Stimulated activated CD4-positive, alpha-beta T cell treated with anti-CD3 and anti-CD28 coated beads, Interleukin-2, amount 100 ng/mL, for 4 hours (primary cell): ENCODE data around the gene SPTLC3.

Source experiments
- DNase-seq: peaks from one replicate; pipeline ENCODE4 v3.0.0-alpha.2; 2020; ENCODE audit warnings: low read depth

SPTLC3 gene

DNA sequence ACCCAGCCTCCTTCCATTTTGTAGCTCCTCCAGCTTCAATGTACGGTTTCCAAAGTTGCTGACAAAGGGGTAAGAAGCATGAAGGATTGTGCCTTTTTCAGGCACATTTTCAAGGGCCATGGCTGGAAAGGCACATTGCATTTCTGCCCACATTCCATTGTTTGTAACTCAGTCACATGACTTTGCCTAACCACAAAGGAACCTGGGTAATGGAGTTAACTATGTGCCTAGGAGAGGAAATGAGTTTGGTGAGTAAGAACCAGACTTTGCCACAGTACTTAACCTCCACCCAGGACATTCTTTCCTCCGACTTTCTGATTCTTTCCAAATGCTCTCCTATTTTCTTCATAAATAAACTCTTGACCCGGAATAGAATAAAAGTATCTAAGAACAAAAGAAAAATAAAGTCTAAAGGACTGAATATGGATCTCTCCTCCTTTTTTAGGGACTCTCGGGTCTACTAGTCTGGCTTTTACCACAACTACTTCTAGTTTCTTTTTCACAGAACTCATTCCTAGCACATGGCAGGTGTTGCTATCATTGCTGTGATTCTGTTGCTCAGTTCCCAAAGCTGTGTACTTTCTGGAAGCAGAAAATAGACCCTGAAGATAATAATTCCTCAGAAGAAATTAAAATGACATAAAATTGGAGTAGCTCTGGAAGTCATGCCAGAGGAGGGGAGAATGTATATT lies 130.8 kb downstream of the SPTLC3 start:
- no peak for DNase-seq

DNA sequence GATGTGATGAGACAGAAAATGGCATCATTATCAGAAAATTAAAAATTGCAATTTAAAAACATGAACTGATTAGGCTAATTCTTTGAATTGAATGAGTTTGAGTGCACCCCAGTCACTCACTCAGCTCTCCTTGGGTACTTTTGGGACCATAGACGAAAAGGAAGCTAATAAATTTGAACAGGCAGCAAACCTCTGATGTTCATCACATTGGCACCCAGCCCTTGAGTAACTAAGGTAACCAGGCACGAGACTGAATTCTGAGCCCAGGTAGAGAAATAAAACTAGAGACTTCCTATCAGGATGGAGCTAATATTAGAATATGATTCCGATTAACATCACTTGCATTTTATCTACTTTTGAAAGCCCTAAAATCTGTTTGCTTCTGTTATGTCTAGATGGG lies 131.4 kb downstream of the SPTLC3 start:
- DNase-seq = no peak

DNA sequence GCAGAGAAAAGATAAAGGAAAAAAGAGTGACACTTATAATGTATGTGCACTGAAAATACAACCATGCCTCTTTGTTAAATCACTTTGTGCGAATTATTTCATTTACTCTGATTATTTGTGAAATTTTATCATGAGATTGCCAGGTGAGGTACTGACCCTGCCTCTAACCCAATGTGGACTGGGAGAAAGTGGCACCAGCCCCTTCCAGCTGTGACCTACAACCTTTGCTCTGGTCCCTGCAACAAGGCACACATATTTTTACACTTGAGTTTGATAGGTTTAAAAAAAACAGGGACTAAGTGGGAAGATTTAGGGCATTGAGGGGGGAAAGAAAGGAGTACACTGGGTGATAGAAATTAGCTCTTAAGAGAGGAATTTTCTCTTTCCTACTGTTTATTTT lies 132.0 kb downstream of the SPTLC3 start:
- no peak for DNase-seq

DNA sequence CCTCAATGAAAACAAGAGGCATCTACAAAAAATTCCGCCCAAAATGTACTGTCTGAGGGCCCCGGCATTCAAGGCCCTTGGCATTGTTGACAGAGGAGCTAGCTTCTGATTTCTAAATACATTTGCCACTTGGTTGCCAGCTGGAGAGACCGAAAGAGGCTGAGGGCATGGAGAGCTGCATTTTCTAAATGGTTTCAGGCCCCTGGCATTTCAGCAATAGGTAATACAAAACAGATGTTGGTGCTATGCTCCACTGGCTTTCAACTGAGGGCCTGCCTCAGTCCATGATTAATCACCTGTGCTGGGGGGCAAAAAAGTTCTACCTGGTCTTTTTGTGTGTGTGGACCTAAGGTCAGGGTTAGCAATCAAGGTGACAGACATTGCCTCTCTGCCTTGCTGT lies 132.8 kb downstream of the SPTLC3 start:
- DNase-seq = no peak

DNA sequence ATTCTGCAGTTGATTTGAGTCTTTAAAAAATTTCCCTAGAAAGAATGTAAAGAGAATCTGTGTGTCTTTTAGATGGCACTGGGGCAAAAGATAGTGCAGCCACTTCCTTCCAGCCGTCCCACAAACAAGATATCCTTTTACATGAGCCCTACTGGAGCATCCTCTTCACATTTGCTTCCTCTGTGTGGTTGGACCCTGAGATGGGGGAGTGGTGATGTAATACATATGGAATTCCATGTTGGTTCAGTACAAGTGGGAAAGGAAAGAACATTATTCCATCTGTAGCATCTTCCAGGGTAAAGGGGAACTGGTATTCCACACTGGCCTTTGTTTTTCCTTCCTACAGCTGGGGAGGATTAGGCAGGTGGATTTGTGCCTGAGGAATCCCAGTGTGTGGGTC lies 133.4 kb downstream of the SPTLC3 start:
- DNase-seq = no peak

DNA sequence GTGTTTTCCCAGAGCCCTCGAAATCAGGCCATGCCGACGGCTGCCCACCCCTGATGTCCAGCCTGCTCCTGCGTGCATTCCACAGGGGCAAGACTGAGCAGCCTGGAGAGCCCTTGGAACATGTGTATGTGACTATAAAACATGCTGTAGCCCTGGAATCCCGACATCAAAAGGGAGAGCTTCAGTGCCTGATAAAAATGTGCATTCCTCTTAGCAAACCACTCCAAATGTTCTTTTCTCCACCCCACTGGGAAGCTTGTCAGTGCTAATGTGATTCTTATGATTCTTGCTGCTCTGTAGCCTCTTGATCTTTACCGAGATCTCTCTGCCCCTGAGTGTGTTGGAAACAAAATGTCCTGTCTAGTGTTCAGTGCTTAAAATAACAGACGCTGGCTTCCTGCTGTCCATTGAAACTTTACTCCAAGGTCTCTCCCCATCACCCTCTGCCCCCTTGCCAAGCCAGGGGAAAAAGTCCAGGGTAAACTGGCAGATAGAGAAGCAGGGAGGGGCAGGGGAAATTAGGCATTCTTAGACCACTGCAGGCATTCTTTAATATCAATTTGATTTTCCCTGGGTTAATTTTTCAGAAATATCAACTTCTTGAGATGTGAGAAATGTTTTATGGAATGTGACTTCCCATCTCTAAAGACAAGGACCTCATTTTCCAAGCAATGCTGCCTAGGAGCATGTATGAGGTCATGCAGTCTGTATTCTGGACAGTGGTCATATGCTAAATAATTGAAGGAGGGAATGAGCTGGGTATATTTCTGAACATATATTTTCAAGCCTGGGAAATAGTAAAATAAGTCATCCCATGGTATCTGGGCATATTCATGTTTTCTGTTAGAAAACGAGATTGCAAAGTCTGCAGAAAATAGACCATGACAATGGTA lies 138.5 kb downstream of the SPTLC3 start:
- no peak for DNase-seq

DNA sequence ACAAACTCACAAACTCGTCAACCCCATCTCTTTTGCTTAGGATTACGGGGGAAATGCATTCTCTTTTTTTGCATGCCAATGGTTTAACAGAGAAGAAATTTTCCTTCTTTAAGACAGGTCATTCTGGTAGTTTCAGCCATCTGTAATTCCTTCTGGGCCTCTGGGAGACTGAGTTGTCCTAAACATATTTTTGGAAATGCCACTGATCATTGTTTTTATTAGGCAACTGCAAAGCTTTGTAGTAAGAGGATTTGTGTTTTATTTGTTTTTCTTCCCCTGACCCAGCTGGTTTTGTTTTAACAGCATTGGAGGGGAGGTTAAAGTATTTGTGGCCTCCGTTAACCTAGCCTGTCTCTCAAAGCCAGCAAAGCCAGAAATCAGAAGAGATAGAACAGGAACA lies 139.2 kb downstream of the SPTLC3 start:
- DNase-seq = no peak

DNA sequence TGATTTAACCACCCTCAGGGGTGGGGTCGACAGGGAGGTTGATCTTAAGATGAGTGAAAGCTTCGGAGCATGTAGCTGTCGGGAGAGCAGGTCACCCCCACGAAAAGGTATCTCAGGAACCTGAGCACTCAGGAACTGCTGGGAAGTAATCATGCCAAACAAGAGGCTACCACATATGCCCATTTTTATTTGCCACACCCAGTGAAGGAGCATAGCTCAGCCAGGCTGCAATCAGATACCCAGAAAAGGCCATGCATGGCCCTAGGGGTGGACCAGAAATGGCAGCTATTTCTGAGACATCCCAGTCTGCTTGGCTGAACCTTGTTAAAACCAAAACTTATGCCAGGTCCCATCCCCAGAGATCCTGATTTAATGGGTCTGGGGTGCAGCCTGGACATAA lies 139.6 kb downstream of the SPTLC3 start:
- no peak for DNase-seq

DNA sequence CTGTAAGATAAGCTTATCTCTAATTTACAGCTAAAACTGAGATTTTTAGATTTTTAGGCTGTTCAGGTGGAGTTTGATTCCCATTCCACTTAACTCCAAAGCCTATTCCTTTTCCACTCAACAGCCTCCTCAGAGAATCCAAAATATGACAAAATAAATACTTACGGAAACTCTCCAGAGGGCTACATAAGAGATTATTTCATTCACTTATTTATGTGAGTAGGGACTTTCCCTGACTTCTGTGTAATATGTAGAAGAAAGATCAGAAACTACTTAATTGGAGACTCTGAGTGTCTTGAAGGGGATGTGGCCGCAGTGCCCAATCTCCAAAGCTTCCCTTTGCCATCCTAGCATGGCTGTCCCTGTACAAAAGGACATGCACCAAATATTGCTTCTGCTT lies 140.2 kb downstream of the SPTLC3 start:
- DNase-seq = no peak

DNA sequence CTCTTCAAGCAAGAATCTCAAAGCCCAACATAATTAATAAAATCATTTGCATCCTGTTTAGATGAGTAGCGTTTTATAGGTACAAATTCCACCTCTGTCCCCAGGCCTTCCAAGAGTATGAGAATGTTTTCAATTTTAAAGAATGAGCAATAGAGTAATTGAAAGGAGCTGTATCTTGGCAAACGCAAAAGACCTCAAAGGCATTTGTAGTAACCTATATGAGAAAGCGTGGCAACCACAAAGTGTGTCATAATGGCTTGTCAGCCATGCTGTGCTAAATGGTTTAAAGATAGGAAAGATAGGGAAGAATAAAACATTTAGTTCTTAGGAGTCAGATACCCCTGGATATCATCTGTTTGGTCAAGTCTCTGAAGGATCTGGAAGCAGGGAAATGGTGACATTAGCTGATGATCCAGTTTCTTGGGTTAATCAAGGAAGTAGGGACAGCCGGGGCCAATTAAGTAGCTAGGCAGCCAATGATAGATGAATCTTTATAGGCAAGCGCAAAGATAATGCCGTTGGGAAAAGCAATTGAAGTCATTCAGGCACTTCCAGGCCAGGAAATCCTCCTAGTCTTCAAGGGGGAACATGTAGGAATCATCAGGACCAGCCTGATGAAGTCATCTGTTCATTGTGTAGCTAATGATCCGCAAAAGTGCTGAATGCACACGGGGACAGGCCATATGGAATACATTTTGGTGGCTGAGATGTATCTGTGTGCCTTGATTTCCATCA lies 140.8 kb downstream of the SPTLC3 start:
- DNase-seq = no peak

DNA sequence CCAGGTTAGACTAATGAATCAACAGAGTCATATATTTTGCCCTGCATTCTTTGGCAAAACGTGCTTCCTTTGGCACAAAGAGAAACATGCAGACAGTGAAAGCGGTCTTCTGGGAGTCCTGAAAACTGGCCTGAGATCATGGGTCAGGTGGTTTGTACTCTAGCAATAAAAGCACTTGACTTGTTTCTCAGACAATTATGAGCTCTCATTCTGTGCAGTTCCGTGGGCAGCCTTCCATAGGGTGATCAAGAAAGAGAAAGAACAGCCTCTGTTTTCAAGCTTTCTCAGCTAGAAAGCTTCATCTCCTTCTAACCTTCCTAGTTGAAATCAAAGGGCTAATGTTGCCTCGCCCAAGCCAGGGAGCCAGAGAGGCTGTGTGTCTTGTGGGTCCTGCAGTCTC lies 149.6 kb downstream of the SPTLC3 start:
- no peak for DNase-seq

DNA sequence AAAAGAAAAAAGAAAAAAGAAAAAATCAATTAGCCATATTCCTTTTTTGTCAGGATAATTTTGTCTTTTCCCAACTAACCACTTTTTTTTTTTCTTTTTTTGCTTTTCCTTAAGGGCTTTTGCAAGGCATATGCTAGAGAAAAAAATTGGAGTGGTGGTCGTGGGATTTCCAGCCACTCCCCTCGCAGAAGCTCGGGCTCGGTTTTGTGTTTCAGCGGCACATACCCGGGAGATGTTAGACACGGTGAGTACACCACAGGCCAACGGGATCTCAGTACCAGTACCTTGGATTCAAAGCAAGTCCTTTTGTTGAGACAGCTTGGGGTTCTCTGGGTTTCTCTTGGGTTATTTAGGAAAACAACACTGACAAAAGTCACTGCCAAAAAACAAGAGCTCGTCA lies 151.1 kb downstream of the SPTLC3 start:
- DNase-seq = no peak

DNA sequence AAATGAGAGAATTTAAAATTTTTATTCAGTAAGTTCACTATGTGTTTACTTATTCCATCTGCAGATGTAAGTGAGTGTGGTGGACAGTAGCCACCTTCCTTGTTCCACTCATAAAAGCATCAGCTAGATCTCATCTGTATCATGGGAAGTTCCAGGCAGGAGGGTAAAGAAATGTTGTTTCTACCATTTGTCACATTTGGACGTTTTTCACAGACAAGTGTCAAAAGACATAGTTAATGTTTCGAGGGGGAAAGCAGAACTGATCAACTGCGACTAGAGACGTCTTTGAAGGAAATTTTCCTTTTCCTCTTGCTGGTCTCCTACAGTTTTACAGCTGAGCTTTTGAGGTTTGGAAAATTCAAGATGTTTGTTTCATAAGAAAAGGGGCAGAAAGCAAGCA lies 156.4 kb downstream of the SPTLC3 start:
- no peak for DNase-seq

DNA sequence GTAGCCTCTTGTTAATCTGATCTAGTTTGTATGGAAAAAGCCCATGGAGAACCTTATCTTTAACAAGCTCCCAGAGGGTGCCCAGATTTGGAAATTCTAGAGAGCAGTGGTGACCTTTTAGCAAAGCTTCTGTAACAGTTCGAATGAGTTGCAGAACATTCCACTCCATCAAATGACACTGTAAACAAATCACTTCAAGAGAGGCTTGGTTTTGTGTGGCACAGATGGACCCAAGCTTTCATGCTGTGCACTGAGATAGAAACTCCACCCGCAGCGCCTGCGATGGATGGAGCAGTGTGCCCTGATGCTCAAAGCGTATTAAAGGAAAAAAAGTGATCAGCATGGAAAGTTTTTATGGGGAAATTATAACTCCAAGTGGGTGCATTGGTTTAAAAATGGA lies 157.2 kb downstream of the SPTLC3 start:
- no peak for DNase-seq

DNA sequence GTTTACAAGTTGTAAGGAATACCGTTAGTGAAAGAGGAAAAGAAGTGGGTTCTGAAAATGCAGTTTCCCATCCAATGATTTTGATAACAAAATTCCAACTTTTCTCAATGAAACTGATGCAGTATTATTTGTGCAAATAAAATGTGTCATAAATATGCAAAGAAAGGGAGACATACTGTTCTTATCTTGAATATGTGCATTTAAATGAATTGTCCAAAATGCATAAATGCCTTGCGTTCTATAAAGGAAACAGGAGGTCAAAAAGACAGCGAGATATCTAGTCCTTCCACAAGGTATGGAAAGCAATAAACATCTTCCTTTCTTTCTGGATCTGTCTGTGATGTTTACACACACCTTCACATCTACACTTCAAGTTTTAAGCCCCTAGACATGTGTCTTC lies 157.7 kb downstream of the SPTLC3 start:
- DNase-seq = no peak

DNA sequence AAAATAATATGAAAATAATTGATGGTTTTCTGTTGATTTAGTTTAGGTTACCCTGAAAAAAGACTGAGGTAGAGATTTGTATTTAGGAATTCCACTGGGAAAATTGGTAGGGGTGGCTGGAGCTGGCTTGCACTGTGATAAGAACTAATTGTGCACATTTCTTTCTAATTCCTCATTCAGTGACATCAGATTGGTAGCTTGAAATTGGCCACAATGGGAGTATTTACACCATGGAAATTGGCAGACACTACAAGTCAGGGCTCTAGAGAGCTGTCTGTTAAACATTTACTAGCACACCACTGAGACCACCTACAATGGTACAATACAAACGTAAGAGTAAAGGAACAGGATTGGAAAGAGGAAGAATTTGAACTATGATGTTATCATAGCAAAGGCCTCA lies 160.3 kb downstream of the SPTLC3 start:
- DNase-seq = no peak

DNA sequence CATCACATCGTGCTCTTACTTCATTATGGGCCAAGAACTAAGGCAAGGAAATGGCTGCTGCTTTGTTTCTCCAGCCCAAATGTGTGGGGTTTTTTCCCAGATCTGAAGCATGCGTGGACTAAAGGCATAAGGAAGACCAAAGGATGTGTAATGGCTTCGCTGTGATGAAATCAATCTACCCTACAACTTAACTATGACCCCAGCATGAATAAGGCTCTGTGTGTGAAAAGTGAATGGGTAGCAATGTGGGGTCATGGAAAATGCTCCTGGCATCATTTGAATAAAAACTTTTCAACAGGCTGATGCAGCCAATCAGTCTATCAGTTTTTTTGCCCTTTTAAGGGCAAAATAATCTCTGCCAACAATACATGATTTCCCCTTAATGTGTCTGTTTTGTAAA lies 162.0 kb downstream of the SPTLC3 start:
- no peak for DNase-seq

DNA sequence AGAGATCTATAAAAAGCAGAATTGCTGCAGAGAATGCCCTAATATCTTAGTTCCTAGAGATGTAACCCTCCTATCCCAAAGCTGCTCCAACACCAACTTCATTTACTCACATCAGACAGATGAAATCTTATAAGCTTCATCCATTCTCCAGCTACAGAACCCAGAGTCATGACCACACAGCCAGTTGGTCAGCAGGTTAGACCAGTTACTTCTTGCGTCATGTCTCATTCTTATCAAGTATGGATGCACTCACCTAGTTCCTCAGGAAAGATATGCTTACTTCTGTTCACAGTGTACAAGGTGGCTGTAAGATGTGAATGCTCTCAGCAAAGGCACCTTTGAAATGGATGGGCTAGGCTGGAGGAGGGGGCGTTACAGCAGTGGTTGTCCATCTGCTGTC lies 164.4 kb downstream of the SPTLC3 start:
- DNase-seq = no peak

DNA sequence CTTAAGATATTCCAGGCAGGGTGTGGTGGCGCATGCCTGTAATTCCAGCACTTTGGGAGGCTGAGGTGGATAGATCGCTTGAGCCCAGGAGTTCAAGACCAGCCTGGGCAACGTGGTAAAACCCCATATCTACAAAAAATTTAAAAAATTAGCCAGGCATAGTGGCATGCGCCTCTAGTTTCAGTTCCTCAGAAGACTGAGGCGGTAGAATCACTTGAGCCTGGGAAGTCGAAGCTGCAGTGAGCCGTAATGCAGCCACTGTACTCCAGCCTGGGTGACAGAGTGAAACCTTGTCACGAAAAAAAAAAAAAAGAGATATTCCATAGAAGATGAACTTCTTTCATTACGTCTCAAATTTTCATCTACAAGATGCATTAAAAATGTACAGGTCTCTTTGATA lies 165.6 kb downstream of the SPTLC3 start:
- no peak for DNase-seq

DNA sequence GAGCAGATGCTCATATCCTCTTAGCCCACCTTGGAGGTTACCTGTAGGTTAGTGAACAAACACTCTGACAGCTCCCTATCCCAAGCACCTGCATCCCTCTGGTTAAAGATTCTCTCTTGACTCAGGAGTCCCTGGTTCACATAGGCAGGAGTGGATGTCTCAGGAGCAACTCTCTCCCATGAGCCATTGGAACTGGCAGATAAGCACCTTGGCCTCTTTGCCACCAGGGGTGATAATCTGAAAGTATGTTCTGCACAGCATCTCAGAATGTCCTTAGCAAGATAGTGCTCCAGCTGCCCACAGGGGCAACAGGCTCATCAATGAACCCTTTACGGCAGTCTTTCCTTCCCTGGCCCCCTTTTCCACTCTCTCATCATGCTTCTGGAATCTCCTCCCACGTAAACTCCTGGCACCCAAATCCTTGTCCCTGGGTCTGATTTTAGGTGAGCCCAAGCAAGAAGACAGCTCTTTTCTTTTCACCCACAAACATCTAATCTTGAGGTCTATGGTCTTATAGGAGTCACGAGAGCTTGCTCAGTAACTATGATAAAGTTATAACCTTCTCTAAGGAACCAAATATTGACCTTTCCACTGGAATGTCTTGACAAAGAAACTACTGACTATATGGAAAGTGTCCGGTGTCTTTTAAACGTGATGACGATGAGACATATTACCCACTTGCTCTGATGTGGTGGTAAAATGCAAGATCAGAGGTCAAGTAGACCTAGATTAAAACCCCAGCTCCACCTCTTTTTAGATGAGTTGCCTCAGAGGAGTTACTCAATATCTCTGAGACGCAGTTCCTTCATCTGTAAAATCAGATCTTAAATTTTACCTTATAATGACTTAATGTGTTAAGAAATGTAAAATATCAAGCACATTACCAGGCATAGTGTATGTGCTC lies 172.5 kb downstream of the SPTLC3 start:
- no peak for DNase-seq

DNA sequence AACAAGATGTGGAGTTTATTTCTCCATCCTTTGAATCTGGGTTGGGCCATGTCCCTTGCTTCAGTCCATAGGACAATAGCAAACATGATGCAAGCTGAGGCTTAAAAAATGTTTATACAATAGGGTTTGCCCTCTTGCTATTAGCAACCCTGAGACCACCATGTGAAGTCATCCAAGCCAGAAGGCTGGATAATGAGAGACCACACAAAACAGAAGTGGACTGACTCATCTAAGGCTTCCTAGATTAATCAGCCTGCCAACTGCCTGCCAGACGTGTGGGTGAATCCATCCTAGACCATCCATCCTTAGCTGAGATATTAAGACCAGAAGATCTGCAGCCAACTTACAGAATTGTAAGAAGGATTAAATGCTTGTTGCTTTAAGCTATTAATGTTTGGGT lies 174.2 kb downstream of the SPTLC3 start:
- DNase-seq = no peak
